GM19238 (cell line): Measurements from ENCODE around the gene IL1RAPL1.

Experiments used
- DNase-seq: peaks from one replicate; pipeline ENCODE4 v3.0.0; 2011; ENCODE audit warnings: low spot score; ENCODE audit not compliant: insufficient read length

Gene IL1RAPL1

DNA sequence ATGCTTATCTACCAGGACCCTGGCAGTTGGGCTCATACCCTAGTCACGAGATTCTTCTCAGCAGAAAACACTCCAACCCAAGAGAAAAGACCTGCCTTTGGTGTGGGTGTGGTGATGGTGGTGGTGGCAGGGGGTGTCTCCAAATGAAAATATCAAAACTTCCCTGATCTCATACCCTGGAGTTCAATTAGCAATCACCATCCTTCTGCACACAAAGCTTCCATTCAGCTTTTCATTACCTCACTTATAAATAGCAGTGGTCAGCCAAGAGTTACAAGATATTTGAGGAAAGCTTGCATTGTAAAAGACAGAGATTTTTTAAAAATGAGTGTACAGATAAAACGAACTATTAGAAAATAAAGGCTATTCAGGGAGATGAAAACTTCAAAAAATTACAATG is 1047.3 kb downstream of the IL1RAPL1 start:
- DNase-seq = no peak

GRCh38 chrX:29636331-29636730 is 1049.1 kb downstream of the IL1RAPL1 start:
- no peak for DNase-seq

DNA sequence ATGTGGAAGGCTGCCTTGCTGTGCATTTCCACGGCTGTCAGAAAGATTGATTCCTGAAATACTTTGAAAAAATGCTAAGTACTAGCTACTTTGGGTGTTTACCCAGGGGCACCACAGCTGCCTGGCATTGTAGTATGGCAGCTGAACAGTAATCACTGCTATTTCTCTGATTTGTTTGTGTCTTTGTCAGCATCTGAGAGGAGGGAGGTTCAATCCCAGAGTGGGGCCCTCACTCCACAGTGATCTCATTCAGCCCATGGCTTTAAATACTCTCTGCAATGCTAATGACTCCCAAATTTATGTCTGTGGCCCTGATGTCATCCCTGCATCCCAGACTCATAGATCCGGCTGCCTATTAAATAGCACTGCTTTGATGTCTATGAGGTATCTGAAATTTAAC is 1052.9 kb downstream of the IL1RAPL1 start:
- DNase-seq = no peak

DNA sequence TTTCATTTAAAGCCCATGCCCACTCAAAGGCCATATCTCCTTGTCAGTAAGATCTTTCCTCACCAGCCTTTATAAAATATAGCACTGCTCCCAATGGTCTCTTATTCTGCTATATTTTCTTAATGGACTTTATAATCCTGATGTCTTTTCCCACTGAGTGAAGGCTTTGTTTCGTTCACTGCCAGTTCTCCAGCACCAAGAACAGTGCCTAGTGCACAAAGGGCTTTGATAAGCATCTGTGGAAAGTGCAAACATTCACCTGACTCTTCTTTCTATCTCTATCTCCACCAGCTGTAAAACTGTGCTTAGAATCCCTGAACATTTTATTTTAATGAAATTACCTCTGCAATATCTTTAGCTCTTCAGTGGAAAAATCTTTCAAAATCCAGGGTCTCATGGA is 1054.2 kb downstream of the IL1RAPL1 start:
- no peak for DNase-seq

- no peak for DNase-seq
Measured at GRCh38 chrX:29643181-29643580, 1055.9 kb downstream of the IL1RAPL1 start.

DNA sequence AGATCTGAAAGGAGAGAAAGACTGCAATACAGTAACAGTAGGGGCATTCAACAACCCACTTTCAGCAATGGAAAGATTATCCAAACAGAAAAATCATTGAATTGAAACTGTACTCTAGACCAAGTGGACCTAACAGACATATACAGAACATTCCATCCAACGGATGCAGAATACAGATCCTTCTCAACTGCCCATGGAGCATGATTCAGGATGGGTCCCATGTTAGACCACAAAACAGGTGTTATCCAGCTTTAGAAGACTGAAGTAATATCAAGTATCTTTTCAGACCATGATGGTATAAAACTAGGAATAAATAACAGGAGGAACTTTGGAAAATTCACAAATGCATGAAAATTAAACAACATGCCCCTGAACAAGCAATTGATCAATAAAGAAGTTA is 1060.9 kb downstream of the IL1RAPL1 start:
- DNase-seq = no peak

GRCh38 chrX:29652484-29652883 is 1065.2 kb downstream of the IL1RAPL1 start:
- no peak for DNase-seq

GRCh38 chrX:29653721-29654120 is 1066.5 kb downstream of the IL1RAPL1 start:
- DNase-seq = no peak

DNA sequence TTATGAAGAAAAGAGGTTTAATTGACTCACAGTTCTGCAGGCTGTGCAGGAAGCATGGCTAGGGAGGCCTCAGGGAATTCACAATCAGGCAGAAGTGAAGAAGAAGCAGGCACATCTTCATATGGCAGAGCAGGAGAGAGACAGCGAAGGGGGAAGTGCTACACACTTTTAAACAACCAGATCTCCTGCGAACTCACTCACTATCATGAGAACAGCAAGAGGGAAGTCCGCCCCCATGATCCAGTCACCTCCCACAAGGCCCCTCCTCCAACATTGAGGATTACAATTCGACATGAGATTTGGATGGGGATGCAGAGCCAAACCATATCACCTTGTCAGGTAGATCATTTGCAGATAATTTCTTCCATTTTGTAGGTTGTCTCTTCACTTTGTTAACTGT is 1072.7 kb downstream of the IL1RAPL1 start:
- no peak for DNase-seq

GRCh38 chrX:29661290-29661689 is 1074.0 kb downstream of the IL1RAPL1 start:
- DNase-seq = no peak

DNA sequence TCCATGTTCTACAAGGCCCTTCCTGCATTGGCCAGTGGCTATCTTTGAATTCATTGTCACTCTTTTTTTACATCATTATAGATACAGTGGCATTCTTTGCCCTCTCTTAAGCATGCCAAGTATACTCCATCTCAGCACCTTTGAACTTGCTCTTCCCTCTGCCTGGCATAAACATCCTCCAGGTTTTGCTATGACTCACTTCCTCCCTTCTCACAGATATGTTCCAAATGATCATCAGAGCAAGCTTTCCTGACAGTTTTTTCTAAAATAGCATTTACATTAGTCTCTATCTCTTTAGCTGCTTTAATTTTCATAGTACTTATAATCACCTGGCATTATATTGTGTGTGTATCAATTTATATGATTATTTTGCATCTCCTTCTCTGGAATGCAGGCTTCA is 1074.9 kb downstream of the IL1RAPL1 start:
- no peak for DNase-seq

GRCh38 chrX:29662759-29663503 is 1075.7 kb downstream of the IL1RAPL1 start:
- no peak for DNase-seq

GRCh38 chrX:29665532-29665931 is 1078.3 kb downstream of the IL1RAPL1 start:
- no peak for DNase-seq

GRCh38 chrX:29666366-29666765 is 1079.1 kb downstream of the IL1RAPL1 start:
- no peak for DNase-seq

DNA sequence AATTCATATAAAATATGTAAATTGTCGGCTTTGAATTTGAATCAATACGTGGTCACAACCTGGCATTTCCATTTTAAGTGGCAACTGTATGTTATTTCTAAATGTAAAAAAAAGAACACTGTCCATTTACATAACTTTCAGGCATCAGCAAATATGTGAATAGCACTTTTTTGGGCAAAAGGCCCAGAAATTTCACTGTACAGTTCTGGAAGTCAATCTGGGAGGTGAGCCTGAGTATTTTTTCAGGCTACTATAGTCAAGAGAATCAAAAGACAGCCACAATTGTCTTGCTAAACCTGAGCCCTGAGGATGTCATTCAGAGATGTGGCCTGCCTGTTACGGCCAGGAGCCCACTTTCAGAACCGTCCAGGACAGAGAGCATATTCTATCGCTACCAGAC is 1084.2 kb downstream of the IL1RAPL1 start:
- no peak for DNase-seq

- no peak for DNase-seq
Measured at GRCh38 chrX:29687687-29688086, 1100.4 kb downstream of the IL1RAPL1 start.

GRCh38 chrX:29690061-29690460 is 1102.8 kb downstream of the IL1RAPL1 start:
- DNase-seq = no peak

- no peak for DNase-seq
Measured at GRCh38 chrX:29691044-29691443, 1103.8 kb downstream of the IL1RAPL1 start.

GRCh38 chrX:29693912-29694311 is 1106.7 kb downstream of the IL1RAPL1 start:
- DNase-seq = no peak

GRCh38 chrX:29699239-29699638 is 1112.0 kb downstream of the IL1RAPL1 start:
- no peak for DNase-seq

GRCh38 chrX:29707088-29707487 is 1119.8 kb downstream of the IL1RAPL1 start:
- DNase-seq = no peak

GRCh38 chrX:29721152-29721551 is 1133.9 kb downstream of the IL1RAPL1 start:
- DNase-seq = no peak

- DNase-seq = no peak
Measured at GRCh38 chrX:29724316-29724715, 1137.1 kb downstream of the IL1RAPL1 start.

DNA sequence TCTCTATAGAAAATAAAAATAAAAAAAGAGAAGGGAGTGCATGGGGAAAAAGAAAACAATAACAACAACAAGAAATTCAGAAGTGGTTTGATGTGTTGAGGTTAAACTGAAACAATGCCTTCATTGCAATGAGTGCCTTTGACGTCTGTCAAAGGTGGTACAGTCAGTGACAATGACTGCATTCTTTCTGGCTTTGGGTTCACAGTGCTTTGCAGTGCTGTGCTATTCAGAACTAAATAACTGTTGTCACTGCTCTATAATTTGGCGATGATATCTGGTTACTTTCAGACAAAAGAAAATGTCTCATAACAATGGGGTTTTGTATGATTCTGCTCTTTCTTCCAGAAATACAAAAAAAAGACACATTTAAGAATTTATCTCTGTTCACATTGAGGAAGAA is 1139.6 kb downstream of the IL1RAPL1 start:
- DNase-seq = no peak
